GM12873 (cell line): Measurements from ENCODE around the gene CLASP2.

Experiments
- CTCF ChIP-seq: IDR thresholded peaks from 2 replicates; pipeline ENCODE4 v1.5.1; 2012; ENCODE audit warnings: low read depth, mild to moderate bottlenecking, moderate library complexity, low read length, control low read depth; ENCODE audit not compliant: insufficient read depth; ENCODE audit errors: missing control alignments

CLASP2 gene

GRCh38 chr3:33717866-33718594 lies at the start of gene CLASP2:
Gene CLASP2, minus strand, starts transcription at chr3:33718254. Its CDS starts 252 bp downstream, at chr3:33718002.
- no peak for TF ChIP-seq CTCF

GRCh38 chr3:33758864-33759263 lies 40.8 kb upstream of the CLASP2 start:
- no peak for TF ChIP-seq CTCF

- TF ChIP-seq CTCF, result no peak
Measured at GRCh38 chr3:33758281-33758680, 40.2 kb upstream of the CLASP2 start.

GRCh38 chr3:33751336-33751735 lies 33.3 kb upstream of the CLASP2 start:
- no peak for TF ChIP-seq CTCF

- TF ChIP-seq CTCF, result no peak
Measured at GRCh38 chr3:33750211-33750548, 32.1 kb upstream of the CLASP2 start.

GRCh38 chr3:33749546-33750210 lies 31.6 kb upstream of the CLASP2 start:
- no peak for TF ChIP-seq CTCF

- TF ChIP-seq CTCF, result no peak
Measured at GRCh38 chr3:33746416-33747116, 28.5 kb upstream of the CLASP2 start.
